HUES6 (cell line): ENCODE measurements around the gene SS18L1.

Experiments
- H3K27ac ChIP-seq: 2 replicates; pipeline ENCODE4 v1.7.0; 2013; ENCODE audit warnings: low read depth, mild to moderate bottlenecking, low read length, inconsistent platforms
- H3K27me3 ChIP-seq: 2 replicates; pipeline ENCODE4 v1.6.1; 2013; ENCODE audit warnings: low read length; ENCODE audit not compliant: control insufficient read depth, insufficient read depth
- H3K36me3 ChIP-seq: 2 replicates; pipeline ENCODE4 v1.6.1; 2013; ENCODE audit warnings: low read length; ENCODE audit not compliant: control insufficient read depth, insufficient read depth
- H3K4me1 ChIP-seq: 2 replicates; pipeline ENCODE4 v1.6.1; 2013; ENCODE audit warnings: low read length; ENCODE audit not compliant: control insufficient read depth, insufficient read depth
- H3K4me3 ChIP-seq: 2 replicates; pipeline ENCODE4 v1.5.1; 2013; ENCODE audit warnings: low read depth, low read length
- H3K9ac ChIP-seq: one replicate; pipeline ENCODE4 v1.6.1; 2013; ENCODE audit warnings: mild to moderate bottlenecking, low read length
- H3K9me3 ChIP-seq: 2 replicates; pipeline ENCODE4 v1.6.1; 2013; ENCODE audit warnings: low read depth, low read length; ENCODE audit not compliant: control insufficient read depth, insufficient read depth

SS18L1 gene

DNA sequence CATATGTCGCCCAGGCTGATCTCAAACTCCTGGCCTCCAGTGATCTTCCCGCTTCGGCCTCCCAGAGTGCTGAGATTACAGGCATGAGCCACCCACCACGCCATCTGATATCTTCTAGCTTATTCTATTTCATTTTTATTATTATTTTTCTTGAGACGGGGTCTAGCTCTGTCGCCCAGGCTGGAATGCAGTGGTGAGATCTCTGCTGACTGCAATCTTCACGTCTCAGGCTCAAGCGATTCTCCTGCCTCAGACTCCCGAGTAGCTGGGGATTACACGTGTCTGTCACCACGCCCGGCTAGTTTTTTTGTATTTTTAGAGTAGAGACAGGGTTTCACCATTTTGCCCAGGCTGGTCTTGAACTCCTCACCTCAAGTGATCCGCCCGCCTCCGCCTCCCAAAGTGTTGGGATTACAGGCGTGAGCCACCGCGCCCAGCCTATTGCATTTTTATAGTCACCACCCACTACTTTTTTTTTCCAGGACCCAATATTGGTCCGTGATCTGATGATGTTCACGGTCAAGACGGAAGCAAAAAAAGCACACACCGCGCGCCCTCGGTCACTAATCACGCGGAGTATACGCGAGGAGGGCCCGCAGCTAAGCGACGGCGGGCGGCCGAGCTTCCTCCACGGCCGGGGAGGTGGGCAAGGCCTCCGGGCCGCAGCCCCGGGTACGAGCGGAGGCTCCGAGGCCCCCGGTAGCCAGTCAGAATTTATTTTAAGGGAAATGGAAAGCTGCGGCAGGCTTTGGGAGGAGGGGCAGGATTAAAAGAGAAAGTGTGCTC, 22.4 kb upstream of the SS18L1 start:
- Histone ChIP-seq H3K4me3 (peak overlapping the region; percentile 72), H3K4me1 (peaks cover 12% of the 10 kb centered on the region; the same call in 1 of the 2 replicates), H3K9ac (peak overlapping the region; percentile 71), H3K36me3 (peaks cover 25% of the 10 kb centered on the region), H3K27ac (peak overlapping the region; percentile 85; the same call in 1 of the 2 replicates), H3K27me3 (peaks cover 13% of the 10 kb centered on the region; the same call in 1 of the 2 replicates), H3K9me3 (no peaks in the 10 kb centered on the region)

DNA sequence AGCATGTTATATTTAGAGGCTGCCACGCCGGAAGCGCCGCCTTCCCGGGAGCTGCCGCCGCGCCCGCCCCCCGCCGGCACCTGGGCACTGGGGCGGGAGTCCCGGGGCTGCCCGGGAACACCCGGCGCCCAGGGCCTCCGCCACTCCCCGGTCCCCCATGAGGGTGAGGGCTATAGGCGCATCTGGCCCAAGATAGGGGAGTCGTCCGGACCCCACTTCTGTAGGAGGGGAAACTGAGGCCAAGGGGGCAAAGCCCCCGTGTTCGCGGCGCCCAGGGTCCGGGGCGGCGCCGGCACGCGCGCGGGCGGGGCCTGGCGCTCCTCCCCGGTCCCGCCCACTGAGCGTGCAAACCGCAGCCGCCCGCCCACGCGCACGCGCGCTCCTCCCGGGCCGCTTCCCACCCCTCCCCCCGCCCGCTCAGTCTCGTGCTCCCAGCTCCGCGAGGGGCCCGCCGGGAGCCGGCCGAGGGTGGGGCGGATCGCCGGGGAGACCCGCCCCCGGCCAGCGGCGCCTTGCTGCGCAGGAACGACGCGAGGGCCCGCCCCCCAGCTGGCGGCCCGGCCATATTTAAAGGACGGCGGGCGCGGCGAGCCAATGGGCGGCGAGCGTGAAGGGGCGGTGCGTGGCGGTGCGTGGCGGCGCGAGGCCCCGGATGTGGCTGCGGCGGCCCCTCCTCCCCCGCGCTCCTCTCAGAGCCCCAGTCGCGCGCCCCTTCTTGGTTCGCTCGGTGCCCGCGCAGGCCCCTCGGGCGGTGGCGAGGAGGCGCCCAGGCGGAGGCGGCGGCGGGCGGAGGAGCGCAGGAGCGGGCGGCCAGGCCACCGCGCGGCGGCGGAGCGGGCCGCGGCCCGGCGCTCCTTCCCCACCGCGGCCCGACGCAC, 21.6 kb upstream of the SS18L1 start, which contains the start of gene LSM14B:
Gene LSM14B (plus strand): TSS at position 700 of the 878 bp plus-strand sequence. CDS start 192 bp downstream, outside the sequence.
- Histone ChIP-seq H3K4me3 (peak within 1 kb of the TSS; percentile 74), H3K9ac (peak within 1 kb of the TSS; percentile 80), H3K36me3 (peaks cover 33% of the 10 kb centered on the region), H3K27me3 (peaks cover 13% of the 10 kb centered on the region; the same call in 1 of the 2 replicates), H3K4me1 (peaks cover 12% of the 10 kb centered on the region; the same call in 1 of the 2 replicates), H3K9me3 (no peaks in the 10 kb centered on the region), H3K27ac (peak within 1 kb of the TSS; percentile 85; the same call in 1 of the 2 replicates)

- Histone ChIP-seq H3K9me3 (no peaks in the 10 kb centered on the region), H3K27ac (no peak overlapping the region), H3K9ac (peak overlapping the region; percentile 80), H3K27me3 (peaks cover 9% of the 10 kb centered on the region; the same call in 1 of the 2 replicates), H3K4me1 (peaks cover 6% of the 10 kb centered on the region; the same call in 1 of the 2 replicates), H3K36me3 (peaks cover 42% of the 10 kb centered on the region), H3K4me3 (peak overlapping the region; percentile 74)
These were observed 20.7 kb upstream of the SS18L1 start for GRCh38 chr20:62122654-62123449.

- no peaks in the 10 kb centered on the region for H3K9me3 ChIP-seq
These were observed 20.0 kb upstream of the SS18L1 start for GRCh38 chr20:62123450-62124118.

GRCh38 chr20:62126141-62126540, 17.4 kb upstream of the SS18L1 start:
- Histone ChIP-seq H3K9me3 (no peaks in the 10 kb centered on the region), H3K4me3 (no peak overlapping the region), H3K36me3 (peaks cover 74% of the 10 kb centered on the region), H3K9ac (no peak overlapping the region), H3K4me1 (peaks cover 4% of the 10 kb centered on the region; the same call in 1 of the 2 replicates), H3K27ac (no peak overlapping the region), H3K27me3 (no peaks in the 10 kb centered on the region)

More at GRCh38 chr20:62123450-62124118, 20.0 kb upstream of the SS18L1 start:
- peaks cover 8% of the 10 kb centered on the region; the same call in 1 of the 2 replicates for H3K27me3 ChIP-seq
- H3K4me1 ChIP-seq: peaks cover 4% of the 10 kb centered on the region; the same call in 1 of the 2 replicates
- peak overlapping the region; percentile 80 for H3K9ac ChIP-seq
- peak overlapping the region; percentile 74 for H3K4me3 ChIP-seq
- peaks cover 49% of the 10 kb centered on the region for H3K36me3 ChIP-seq
- H3K27ac ChIP-seq: no peak overlapping the region

DNA sequence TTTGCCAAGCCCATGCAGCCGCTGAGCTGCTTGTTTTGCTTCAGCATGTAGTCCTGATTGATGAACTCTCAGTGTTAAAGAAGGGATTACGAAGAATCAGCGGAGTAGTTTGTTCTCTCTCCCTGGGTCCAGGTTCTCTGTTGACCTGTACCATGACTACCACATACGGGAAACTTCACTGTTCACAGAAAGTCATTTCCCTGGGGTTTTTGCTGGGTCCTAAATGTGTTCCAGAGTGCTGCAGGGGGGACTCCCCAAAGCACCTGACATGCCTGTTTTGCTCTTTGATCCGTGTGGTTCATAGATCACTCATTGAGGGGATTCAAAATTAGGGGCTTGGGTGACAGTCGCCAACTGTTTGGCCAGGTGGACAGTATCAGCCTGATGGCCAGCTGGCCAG, 15.8 kb upstream of the SS18L1 start:
- Histone ChIP-seq H3K27me3 (no peaks in the 10 kb centered on the region), H3K36me3 (peaks cover 91% of the 10 kb centered on the region), H3K9me3 (no peaks in the 10 kb centered on the region), H3K4me1 (peaks cover 4% of the 10 kb centered on the region; the same call in 1 of the 2 replicates), H3K9ac (no peak overlapping the region), H3K27ac (no peak overlapping the region), H3K4me3 (no peak overlapping the region)

DNA sequence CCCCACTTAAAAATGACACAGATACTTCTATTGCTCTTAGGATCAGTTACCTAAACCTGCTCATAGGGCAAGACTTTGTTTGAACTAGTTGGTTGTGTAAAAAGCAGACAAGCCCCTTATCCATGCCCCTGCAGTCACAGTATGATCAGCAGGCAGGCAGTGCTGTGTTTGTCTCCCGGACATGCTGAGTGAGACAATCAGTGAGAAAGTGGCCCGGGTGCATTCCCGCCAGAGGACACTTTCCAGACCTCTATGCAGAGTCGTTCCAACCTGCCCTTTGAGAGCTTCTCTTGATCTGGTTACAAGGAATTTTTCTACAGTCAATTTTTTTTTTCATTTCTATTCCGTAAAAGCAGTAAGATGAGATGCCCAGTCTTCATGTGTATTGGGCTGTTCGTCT, 15.1 kb upstream of the SS18L1 start:
- Histone ChIP-seq H3K4me1 (peaks cover 3% of the 10 kb centered on the region; the same call in 1 of the 2 replicates), H3K9me3 (no peaks in the 10 kb centered on the region), H3K27me3 (no peaks in the 10 kb centered on the region), H3K27ac (no peak overlapping the region), H3K36me3 (peaks cover 97% of the 10 kb centered on the region), H3K9ac (no peak overlapping the region), H3K4me3 (no peak overlapping the region)

GRCh38 chr20:62129731-62130531, 13.6 kb upstream of the SS18L1 start:
- no peaks in the 10 kb centered on the region for H3K9me3 ChIP-seq
- H3K4me3 ChIP-seq: no peak overlapping the region
- H3K4me1 ChIP-seq: no peaks in the 10 kb centered on the region
- no peak overlapping the region for H3K27ac ChIP-seq
- H3K9ac ChIP-seq: no peak overlapping the region
- H3K27me3 ChIP-seq: no peaks in the 10 kb centered on the region
- peaks cover 99% of the 10 kb centered on the region for H3K36me3 ChIP-seq

DNA sequence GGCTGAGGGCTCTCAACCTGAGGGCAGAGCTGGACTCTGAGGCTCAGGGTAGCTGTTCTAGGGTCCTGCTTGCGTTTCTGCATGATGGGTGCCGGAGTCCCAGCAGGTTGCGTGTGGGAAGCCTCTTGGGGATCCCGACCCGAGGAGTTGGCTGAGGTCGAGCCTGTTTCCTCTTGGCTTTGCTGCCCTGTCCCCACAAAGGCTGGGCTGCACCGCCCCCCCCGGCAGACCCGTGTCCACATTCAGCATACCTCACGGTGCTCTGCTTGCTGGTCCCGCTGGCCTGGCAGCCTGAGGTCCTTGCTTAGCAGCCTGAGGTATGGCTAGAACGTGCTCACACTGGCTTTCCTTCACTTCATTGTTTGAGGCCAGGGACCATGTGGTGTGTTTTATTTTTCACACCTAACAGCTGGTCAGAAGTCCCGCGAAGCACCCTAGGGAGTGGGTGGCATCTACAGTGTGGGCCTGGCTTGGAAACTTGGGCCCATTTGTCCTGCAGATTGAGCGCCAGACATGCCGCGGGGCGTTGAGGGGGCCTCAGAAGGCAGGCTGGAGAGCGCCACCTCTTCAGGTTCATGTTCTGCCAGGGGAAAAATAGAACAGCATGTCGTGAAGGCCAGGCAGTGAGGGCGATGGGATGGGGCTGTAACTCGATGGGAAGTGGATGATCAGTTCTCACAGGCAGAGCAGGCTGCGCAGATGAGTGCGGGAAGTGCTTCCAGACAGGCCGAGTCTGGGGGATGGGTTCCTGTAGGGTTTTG, 11.8 kb upstream of the SS18L1 start:
- Histone ChIP-seq H3K9ac (no peak overlapping the region), H3K36me3 (peaks cover 99% of the 10 kb centered on the region), H3K27ac (no peak overlapping the region), H3K4me1 (no peaks in the 10 kb centered on the region), H3K9me3 (no peaks in the 10 kb centered on the region), H3K27me3 (no peaks in the 10 kb centered on the region), H3K4me3 (no peak overlapping the region)
